ENCODE data around the gene RIGI. TPM values are rescaled to one million over a fixed set of nuclear protein-coding genes. Genes with fewer than 3 reads are reported as not detected.
"Not testable (repeated sequence)": the region's sequence is repeated elsewhere in the genome, so short reads cannot be mapped to it uniquely, and the experiment has no call there.

The RIGI gene
- total RNA-seq, 2 donors from 2014 or later = 4.1 to 6.6 TPM

DNA sequence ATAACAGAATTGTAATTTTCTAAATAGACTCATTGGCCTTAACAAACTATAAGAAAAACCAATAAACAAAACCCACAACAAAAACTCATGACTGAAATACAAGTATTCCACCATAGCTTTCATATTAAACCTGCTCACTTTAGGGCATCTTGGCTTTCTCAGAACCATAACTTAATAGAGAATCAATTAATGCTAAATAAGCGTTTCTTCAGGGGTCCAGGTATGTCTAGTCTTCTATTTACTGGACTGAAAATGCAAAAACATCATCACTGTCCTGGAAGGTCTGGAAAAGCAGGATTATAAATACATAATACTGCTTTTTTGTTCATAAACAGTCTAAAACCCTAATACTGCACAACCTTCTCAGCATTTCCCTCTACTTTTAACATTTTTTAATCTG is 19.9 kb upstream of the RIGI start:
- intact Hi-C loops (cut with DNase I) = no loop called here
- ATAC-seq (no peak), DNase-seq (no peak)

DNA sequence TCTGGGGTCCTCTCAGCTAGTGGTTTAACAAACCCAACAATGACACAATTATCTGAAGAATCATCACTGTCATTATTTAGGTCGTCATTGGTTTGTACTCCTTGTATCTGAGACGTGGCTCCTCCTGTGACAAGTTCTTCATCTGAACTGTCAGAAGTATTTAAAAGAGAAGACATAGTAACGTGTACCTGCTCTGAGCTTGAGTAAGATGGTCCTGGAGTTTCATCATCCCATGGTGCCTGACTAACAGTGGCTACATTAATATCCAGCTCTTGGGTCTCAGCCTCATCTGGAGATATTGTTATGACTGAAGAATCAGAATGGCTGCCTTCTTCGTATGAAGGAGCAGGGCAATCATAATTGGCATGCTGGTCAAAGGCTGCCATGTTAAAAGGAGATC is 17.1 kb upstream of the RIGI start:
- intact Hi-C loops (cut with DNase I) = no loop called here
- ATAC-seq = no peak

DNA sequence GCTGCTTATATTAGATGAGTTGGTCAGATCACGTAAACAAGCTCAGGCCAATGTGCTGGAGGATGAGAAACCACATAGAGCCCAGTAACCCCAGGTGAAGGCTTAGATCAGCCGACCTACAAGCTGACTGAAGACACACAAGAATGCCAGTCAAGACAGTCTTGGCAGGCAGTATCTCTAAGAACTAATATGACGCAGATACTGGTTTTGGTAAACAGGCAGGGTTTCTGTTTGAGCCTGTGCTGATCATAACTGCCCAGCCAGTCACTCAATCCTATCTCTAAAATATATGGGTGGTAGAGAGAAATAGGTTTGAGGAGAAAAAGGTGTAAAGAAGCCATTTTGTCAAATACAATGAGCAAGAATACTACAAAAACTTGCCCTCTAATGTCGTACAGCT is 7.8 kb upstream of the RIGI start:
- intact Hi-C loops (cut with DNase I) = loop anchor here in 1 of 2 donors (5.0 kb wide), 1 partner anchor 47 kb away; no protein-coding TSS in a partner anchor
- ATAC-seq = no peak
- no peak for DNase-seq

More for the DNA sequence above, 17.1 kb upstream of the RIGI start:
- DNase-seq = no peak

DNA sequence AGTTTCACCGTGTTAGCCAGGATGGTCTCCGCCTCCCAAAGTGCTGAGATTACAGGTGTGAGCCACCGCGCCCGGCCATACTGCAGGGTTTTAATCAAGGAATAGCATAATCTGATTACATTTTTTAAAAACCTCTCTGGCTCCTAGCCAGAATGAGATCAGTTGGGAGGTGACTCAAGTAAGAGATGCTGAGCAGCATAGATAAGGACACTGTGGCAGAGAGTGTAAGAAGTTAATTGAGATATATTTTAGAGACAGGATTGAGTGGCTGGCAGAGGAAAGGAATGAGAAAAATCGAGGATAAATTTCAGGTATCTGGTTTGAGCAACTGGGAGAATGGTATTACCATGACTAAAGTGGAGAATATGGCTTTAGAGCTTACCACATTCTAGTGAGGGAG is 7.3 kb upstream of the RIGI start:
- no peak for ATAC-seq
- intact Hi-C loops (cut with DNase I) = loop anchor here in 1 of 2 donors (5.0 kb wide), 1 partner anchor 46 kb away; no protein-coding TSS in a partner anchor
- DNase-seq = no peak

DNA sequence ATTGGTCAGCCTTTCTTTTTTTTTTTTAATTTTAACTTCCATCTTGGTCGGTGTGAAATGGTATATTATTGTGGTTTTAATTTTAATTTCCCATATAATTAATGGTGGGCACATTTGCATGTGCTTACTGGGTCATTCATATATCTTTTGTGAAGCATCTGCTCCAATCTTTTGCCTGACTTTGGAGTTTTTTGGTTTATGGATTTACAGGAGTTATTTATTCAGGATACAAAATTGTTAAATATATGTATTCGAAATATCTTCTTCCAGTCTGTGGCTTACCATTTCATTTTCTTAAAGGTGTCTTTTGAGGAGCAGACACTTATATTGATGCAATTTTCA is 682 bp upstream of the RIGI start:
- DNase-seq = no peak
- intact Hi-C loops (cut with DNase I) = no loop called here
- no peak for ATAC-seq

DNA sequence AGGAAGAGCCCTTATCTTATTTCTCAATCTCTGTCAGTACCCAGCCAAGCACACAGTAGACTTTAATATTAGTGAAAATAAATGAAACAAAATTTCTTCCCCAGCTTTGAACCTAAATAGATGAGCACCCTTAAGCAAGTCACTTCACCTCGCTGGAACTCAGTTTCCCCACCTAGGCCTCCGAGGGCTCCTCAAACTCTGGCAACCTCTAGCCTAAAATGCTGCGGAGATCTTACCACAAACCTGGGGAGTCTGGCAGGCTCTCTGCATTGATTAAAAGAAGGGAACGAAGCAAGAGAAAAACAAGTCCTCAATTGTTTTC is 326 bp downstream of the RIGI start:
- DNase-seq (no peak), ATAC-seq (no peak)
- intact Hi-C loops (cut with DNase I) = no loop called here

DNA sequence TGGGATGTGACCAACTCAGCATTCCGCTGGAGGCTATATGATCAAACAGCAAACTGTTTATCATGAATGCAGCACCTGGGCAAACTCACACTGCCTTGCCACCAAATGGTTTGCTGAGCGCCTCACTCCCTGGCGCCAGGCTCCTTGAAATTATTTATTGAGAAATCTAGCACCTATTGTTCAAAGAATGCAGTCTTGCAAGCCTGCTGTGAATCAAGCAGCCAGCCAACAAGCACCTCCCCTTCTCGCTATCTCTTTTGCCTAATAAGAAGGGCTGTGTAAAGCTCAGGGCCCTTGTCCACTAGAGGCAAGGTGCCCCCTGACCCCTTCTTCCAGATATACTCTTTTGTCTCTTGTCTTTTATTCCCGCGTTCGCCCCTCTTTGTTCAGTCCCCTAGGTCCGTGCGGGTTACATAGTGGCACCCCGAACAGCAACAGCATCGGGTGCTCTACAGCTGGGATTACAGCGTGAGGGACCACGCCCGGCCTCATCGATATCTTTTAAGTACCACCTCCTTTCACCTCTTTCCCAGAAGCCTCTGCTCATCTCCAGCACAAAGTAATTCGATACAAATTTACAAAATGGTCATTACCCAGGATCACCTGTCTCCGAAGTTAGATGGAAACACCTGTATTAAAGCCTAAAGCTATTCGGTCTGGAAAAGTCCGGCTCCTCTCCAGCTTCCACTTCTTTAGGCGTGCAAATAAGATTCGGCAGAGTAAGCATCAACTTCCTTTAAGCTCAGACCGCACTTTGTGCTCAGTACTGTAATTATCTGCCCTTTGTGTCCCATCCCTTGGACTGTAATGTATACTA is 896 bp downstream of the RIGI start:
- DNase-seq = no peak
- peak; percentile 12 to 45 for ATAC-seq
- intact Hi-C loops (cut with DNase I) = no loop called here

DNA sequence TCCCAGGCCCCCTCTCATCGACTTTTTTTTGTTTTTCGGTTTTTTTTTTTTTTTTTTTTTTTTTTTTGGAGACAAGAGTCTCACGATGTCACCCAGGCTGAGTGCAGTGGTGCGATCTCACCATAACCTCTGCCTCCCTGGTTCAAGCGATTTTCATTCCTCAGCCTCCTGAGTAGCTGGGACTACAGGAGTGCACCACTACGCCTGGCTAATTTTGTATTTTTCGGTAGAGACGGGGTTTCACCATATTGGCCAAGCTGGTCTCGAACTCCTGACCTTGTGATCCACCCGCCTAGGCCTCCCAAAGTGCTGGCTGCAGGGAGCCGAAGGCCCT is 1.5 kb downstream of the RIGI start:
- ATAC-seq; intact Hi-C loops (cut with DNase I): not testable (repeated sequence)

DNA sequence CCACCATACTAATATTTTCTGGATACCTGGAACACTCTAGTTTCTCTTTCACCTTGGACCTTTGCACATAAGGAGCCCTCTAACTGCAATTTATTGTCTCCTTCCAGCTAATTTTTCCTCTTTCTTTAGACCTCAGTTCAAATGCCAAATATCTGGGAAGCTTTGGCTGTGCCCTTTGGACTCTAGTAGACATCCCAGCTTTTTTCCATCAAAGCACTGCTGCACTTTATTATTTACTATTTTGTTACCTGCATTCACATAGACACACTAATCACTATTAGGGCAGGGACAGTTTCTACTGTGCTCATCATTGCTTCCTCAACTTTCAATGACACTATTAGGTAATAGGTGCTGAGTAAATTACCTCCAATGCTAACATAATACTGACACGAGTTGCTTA is 2.1 kb downstream of the RIGI start:
- DNase-seq (no peak), ATAC-seq (no peak)
- intact Hi-C loops (cut with DNase I) = no loop called here

More for the DNA sequence above, 1.5 kb downstream of the RIGI start:
- not testable (repeated sequence) for DNase-seq

DNA sequence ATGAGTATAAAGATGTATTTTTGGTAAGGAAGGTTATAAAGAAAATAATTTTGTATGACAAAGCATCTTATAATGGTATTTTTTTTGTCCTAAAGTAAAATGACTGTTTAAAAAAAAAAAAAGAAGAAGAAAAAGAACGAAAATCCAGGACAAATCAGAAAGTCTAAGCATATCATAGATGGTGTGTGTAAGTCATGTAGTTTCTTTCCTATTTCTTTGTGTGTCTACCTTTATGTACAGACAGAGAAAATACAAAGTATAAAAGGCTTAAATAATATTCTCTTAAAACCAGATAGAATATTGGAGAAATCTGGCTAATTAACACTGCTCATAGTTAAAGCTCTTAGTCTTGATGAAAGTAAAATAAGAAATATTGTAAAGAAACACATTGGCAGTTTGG is 7.7 kb downstream of the RIGI start:
- ATAC-seq = no peak

DNA sequence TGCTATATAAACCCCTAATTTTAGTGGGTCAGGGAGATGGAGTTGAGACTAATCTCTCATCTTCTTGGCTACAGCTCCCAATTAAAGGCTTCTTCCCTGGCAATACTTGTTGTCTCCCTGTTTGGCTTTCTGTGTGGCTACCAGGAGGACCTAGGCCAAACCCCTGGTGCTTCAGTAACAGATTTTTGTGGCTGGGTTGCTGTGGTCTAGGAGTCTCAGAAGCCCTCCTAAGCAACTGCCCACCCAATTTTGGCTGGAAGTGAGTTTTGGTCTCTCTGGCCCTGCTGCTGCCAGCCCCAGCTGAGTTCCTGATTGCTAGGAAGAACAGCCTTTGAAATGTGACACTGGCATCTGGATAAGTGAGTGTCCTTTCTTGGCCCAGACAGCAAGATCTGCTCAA is 9.8 kb downstream of the RIGI start:
- intact Hi-C loops (cut with DNase I) = no loop called here
- DNase-seq (no peak), ATAC-seq (no peak)

More for the DNA sequence above, 7.7 kb downstream of the RIGI start:
- intact Hi-C loops (cut with DNase I) = no loop called here
- DNase-seq = no peak

DNA sequence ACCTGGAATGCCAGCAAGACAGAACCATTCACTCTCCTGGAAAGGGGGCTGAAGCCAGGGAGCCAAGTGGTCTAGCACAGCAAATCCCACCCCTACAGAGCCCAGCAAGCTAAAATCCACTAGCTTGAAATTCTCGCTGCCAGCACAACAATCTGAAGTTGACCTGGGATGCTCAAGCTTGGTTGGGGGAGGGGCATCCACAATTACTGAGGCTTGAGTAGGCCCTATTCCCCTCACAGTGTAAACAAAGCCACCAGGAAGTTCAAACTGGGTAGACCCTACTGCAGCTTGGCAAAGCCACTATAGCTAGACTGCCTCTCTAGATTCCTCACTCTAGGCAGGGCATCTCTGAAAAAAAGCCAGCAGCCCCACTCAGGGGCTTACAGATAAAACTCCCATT is 17.3 kb downstream of the RIGI start:
- DNase-seq (no peak), ATAC-seq (no peak)
- intact Hi-C loops (cut with DNase I) = no loop called here

DNA sequence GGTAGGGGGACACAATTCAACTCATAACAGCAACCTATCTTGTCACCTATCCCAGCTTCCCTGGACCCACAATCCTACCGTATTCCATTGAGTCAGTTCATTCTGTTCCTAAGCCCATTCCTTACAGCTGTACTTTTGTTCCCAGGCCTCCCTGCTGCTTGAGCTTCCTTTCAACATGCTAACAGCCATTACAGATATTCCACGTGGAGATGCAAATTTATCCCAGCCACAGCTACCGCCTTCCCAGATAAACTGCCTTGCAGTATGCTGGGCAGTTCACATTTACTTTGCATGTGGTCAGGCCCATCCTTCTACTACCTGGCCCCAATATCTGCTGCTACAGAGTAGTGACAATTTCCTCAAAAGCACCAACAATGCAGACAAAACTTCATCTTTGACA is 23.0 kb downstream of the RIGI start:
- no peak for ATAC-seq
- intact Hi-C loops (cut with DNase I) = no loop called here
- DNase-seq = no peak

DNA sequence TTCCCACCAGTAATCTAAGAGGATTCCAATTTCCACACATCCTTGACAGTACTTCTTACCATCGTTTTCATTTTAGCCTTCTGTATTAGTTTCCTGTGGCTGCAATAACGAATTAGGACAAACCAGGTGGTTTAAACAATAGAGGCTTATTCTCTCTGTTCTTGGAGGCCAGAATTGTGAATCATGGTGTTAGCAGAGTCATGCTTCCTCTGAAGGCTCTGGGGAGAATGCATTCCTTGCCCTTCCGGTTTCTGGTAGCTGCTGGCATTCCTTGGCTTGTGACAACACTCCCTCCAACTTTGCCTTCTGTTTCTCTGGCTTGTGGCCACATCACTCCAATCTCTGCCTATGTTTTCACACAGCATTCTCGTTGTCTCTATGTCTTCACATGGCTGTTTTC is 23.5 kb downstream of the RIGI start:
- DNase-seq (no peak), ATAC-seq (no peak)
- intact Hi-C loops (cut with DNase I) = no loop called here

DNA sequence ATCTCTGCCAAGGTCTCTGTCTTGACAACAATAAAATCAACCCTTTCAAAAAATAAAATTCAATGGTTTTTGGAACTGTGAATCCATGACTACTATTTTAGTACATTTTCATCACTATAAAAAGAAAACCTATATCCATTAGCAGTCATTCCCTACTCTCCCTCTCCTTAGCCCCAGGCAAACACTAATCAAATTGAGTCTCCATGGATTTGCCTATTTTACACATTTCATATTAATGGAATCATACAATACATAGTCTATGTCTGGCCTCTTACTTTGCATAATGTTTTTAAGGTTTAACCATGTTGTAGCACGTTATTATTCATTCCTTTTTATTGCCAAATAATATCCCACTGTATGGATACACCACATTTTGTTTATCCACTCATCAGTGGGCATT is 24.1 kb downstream of the RIGI start:
- DNase-seq (no peak), ATAC-seq (no peak)
- intact Hi-C loops (cut with DNase I) = no loop called here

DNA sequence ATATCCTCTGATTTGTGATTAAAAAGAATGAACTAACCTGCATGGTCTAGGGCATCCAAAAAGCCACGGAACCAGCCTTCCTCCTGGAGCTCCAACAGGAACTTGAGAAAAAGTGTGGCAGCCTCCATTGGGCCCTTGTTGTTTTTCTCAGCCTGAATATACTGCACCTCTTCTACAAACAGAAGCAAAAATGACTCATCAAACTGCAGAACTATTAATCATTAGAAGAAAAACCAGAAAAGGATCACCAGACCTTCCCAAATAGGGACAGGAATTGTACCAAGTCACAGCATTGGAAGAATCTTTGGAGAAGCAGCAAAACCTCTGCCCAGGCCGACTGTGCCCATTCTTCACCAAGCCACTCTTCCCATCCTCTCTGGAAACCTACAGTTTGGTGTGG is 25.2 kb downstream of the RIGI start:
- ATAC-seq = no peak
- no peak for DNase-seq
- intact Hi-C loops (cut with DNase I) = no loop called here

DNA sequence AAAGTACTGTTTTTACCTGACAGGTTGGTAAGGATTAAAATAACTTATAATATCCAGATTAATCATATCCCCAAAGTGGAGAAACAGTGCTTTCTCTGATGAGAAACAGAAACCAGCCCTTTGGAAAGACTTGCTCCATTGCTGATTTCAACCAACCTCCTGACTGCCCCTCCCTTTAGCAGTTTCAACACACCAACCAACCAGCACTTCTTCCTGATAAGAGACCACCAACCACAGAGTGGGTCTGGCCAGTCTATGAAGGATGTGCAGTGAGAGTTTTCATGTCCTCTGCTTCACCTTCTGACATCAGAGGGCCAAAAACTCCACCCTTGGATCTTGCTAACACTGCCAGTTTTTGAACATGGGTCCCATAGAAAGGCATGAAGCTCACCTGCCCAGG is 28.1 kb downstream of the RIGI start:
- no peak for DNase-seq
- ATAC-seq = no peak
- intact Hi-C loops (cut with DNase I) = no loop called here

DNA sequence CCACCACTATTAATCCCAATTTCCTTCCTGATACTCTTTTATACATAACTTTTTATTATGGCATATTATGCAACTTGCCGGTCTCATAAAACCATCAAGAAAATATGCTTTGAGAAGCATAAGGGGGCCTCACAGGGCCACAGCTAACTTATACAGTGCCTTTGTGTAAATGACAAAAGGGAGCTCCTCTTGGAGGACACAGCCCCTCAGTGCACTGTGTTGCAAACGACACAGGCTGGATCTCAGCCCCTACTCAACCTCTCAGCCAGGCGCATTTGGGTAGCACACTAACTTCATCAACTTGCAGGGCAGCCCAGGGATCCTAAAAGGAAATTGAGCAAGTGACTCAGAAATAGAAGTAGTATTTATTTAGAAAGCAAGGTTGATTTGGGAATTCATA is 35.4 kb downstream of the RIGI start:
- no peak for DNase-seq
- intact Hi-C loops (cut with DNase I) = no loop called here
- no peak for ATAC-seq

DNA sequence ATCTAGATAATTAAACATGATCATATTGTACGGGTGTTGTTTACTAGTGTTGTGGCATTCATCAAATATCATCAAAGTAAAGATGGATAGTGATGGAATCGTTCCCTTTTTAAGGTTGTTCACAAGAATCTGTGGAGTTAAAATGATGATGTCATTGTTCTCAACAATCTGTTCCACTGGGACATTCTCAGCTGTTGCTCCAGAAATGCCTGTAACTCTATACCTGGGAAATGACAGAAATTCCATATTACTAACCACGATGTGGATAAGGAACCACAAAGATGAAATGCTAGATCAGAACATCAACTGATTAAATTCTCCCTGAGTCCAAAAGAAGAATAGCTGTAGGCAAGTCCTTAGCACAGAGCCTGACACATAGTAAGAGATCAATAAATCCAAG is 38.0 kb downstream of the RIGI start:
- intact Hi-C loops (cut with DNase I) = loop anchor here in 1 of 2 donors (5.0 kb wide), 1 partner anchor 44 kb away; no protein-coding TSS in a partner anchor
- ATAC-seq = no peak
- DNase-seq = no peak

DNA sequence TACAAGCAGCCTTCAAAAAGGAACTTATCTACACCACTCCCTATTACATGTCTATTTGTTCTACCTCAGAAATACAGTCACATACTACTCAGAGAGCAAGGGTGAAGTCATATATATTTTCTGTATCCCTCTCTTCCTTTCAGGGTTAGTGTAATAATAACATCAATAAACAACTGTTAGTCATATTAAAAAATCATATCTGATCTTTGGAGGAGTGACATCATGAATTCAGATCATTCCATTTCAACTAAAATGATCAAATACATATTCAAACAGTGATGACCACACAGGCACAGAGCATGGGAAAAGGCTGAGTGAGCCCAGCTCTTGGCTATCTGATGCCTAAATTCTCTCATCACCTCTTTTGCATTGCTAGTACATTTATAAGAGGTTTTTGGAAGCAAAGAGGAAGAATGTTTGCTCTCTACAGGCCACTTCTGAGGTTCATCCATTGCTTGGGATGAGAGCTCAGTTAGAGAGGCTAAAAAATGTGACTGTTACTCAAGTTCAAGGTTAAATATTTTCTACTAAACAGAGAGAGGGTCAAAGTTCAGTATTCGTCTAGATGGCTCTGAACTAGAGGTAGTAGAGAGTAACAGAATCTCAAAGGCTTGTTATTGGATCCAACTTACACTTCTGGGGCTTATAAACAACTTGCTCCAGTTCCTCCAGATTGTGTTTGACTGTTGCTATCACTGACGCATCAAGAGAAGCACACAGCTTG is 39.0 kb downstream of the RIGI start:
- DNase-seq (no peak), ATAC-seq (no peak)
- intact Hi-C loops (cut with DNase I) = loop anchor here in 1 of 2 donors (5.0 kb wide), 1 partner anchor 45 kb away; no protein-coding TSS in a partner anchor

DNA sequence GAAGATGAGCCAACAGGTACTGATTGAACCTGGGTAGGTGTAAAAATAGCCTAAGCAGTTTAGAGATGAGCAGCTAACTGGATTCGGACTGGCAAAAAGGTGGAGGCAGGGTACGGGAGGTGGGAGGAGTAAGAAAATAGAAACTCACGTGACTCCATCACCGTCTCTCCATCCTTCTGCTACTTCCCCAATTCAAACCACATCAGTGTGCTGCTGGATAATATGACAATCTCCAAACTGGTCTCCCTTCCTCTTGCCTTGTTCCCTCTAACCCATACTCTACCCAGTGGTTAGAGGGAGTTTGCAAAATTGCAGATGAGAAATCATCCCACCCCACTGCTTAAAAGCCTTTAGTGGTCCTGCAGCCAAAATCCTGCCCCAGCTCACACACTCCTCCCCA is 42.7 kb downstream of the RIGI start:
- ATAC-seq (no peak), DNase-seq (no peak)
- intact Hi-C loops (cut with DNase I) = no loop called here

All from left cardiac atrium (tissue), 4 donors.